Esophagus squamous epithelium (tissue), 4 donors: ENCODE data around the gene ITGA11.

Experiments
- CTCF ChIP-seq, 6 experiments: fragments of 450-650 bp in 4 of 6; fragments of 200-600 bp in 2 of 6; sonication (generic) in 2 of 6; IDR thresholded peaks; one replicate each; pipeline ENCODE4 v1.5.1; 2016 to 2019; ENCODE audit warnings: antibody characterized with exemption in 6 of 6, mild to moderate bottlenecking in 4 of 6, moderate library complexity in 4 of 6
- POLR2A ChIP-seq, 4 donors: fragments of 450-650 bp; IDR thresholded peaks; one replicate each; pipeline ENCODE4 v1.6.1; 2017; ENCODE audit warnings: antibody characterized with exemption in 4 of 4, mild to moderate bottlenecking in 4 of 4, moderate library complexity in 3 of 4

DNA sequence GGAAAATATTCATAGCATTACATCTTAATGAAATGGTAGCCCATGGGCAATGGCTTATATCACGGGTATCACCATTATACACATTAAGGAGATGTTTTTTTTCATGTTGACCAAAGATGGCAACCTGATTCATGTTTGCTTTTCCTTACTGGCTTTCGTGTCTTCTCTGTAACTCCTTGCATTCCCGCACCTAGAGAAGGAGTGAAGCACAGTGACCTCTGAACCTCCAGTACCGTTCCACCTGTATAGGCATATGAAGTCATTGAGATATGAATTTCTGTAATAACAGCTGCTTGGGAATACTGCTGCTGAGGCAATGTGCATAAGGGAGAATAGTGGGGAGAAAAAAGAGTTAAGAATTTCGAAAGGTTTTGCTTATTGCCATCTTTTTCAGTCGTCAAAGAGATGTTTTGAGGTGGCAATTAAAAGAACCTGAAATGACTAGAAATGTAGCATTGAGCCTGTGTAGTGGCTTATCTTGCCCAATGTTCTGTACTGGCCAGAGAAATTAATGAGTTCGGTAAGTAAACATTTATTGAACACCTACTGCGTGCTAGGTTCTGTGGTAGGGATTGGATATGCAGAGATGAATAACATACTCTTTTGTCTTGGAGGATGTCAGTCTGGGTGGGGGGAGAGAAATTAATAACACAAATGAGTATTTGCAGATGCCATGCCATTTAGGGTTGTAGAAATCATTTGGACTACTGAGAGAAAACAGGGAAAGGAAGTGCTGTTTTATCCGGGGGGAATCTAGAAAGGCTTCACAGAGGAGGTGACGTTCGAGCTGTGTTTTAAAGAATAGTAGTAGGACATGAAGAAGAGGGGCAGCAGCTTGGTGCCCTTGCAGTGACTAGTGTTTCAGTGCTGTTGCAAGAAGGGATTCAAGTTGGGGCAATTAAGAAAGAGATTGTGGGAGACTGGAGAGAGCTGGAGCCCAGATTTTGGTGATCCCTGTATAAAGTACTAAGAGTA lies 151.9 kb downstream of the ITGA11 start:
- no peak for TF ChIP-seq POLR2A (IDR thresholded peaks at IDR 0.05)
- TF ChIP-seq CTCF (IDR thresholded peaks at IDR 0.05): no peak
